HG02852 (cell line): ENCODE results near the gene ADGRF5.

ENCODE experiments used
- ATAC-seq: cut with Tn5 transposase; IDR thresholded peaks from one replicate; pipeline ENCODE4 v1.9.1; 2021; ENCODE audit warnings: mild to moderate bottlenecking, moderate library complexity; ENCODE audit not compliant: unreplicated experiment

ADGRF5 gene

DNA sequence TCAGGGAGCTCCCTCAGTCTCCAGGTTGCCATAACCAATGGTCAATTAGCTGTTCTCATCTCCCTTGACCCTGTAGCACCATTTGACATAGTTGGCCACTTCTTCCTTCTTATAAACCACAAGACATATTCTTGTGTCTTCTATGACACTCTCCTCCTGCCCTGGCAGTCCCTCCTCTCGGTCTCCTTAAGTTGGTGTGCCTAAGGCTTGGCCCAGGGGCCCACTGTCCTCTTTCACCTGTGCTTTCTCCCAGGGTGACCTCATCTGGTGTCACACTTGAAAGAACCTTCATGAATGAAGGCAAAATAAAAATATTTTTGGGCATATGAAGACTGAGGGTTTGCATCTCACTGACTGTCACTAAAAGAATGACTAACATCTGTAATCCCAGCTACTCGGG is 9.7 kb upstream of the ADGRF5 start:
- no peak for ATAC-seq

DNA sequence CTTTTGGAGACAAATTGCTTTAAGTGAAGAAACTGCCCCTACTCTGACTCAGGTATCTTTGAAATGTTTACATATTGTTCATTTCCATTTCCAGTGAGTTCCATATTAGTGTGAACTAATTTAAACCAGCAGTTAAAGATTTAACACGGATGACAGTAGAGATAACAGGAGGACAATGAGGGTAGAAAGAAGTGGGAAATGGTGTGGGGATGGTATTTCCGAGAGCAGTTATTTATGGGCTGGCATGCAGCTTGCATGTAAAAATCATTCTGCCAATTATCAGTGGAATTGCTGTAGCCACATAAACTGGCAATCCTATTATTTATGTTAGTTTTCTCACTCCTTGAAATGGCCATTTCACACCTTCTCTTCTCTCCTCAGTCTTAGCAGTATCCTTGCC is 8.6 kb upstream of the ADGRF5 start:
- ATAC-seq, result no peak

DNA sequence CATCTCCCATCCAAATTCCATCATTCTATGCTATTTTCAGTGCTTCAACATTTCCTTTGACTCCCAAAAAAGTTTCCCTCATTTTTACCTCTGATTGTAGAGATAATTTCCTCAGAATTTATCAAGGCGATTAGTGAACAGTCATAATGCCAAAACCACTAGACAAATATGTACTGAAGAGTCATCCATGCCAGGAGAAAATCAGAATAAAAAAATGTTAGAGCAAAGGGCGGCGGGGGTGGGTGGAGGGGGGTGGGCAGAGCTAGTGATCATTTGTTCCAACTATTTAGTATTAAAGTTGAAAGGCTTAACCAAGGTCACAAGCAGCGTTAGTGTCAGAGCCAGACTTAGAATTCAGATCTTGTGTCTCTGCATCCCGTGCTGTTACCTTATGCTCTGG is 5.3 kb upstream of the ADGRF5 start:
- ATAC-seq, result no peak

DNA sequence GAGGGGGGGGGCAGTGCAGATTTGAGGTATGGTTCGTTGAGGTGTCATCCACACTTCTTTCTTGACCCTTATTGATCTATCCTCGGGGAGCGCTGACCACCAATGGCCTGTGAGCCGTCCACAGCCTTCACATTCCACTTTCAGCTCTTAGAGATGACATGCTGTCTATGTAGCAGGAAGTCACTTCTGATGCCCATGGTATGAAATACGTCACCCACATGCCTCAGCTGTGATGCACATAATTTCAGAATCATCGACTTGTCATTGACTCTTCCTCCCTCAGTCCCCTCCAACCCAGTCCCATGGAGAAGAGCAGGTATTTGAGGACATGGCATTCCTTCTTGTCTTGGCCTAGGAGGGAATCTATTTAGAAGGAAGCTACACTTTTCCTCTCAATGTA is 4.7 kb upstream of the ADGRF5 start:
- ATAC-seq, result no peak

DNA sequence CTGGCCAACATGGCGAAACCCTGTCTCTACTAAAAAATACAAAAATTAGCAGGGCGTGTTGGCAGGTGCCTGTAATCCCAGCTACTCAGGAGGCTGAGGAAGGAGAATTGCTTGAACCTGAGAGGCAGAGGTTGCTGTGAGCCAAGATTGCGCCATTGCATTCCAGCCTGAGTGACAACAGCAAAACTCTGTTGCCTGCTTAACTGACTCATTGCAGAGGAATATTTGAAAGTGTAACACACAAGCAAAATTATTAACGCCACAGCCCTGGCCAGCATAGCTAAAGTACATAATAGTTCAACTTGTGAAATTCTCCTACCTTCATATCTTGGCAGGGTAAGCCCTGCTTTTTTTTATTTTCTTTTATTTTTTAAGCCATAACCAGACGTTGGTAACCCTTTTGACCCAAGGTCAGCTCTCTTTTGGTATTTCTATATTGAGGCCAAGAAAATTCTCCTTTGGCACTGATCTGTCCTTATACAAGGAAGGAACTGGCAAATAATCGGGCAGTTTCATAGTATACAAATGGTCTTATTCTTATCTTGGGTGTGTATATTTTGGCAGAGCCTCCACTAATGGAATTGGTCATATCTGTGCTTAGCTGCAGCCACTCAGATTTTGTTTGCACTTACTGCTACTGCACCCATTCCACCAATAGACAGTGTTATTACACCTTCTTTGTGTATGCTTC is 4.0 kb upstream of the ADGRF5 start:
- ATAC-seq, result no peak

DNA sequence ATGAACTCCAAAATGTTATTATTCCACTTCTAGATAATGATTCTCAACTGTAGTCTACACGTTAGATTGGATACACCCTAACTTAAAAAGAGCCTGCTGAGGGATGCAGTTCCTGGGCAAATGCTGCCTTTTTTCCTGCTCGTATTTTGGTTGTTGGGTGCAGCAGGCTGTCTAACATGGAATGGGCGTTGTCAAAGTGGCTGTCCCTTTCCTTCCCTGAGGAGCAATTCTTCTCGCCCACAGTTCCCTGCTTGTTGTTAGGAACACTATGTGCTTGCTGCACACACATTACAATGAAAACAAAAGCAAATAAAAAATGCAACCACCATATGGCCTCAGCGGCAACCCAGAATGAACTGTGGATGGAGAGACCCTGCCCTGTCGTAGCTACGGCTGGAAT is 1.7 kb upstream of the ADGRF5 start:
- no peak for ATAC-seq

DNA sequence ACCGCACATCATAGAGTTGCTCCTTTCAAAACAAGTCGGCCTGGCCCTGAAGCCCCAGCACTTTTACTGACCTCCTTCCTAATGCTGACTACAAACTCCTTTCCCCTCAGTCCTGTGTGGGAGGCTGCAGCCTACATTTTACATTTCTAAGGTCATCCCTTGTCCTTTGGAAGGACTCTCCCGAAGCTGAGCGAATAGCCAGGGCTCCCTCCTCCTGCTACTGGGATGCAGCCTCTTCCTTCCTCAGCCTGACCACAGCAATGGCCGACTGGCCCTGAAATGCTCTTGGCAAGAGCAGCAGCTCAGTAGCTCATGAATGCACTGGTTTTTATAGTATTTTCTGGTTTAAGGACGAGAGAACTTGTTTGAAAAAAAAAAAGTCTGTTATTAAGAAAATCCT is 679 bp downstream of the ADGRF5 start:
- no peak for ATAC-seq

DNA sequence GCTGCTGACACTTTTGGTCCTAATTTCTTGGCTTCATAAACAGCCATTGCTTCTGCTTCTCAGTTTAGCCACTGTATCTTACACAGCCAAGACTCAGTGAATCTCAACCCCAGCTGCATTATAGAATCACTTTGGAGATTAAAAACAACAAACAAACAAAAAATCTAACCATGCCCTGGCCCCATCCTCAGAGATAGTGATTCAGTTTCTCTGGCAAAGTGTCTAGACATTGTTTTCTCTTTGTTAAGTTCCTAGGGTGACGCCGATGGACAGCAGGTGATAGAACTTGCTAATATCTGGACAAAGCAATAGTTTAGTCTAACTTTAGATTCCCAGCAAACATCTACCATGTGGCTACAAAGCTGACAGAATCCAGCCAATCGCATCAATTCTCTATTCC is 2.9 kb downstream of the ADGRF5 start:
- ATAC-seq, result no peak

DNA sequence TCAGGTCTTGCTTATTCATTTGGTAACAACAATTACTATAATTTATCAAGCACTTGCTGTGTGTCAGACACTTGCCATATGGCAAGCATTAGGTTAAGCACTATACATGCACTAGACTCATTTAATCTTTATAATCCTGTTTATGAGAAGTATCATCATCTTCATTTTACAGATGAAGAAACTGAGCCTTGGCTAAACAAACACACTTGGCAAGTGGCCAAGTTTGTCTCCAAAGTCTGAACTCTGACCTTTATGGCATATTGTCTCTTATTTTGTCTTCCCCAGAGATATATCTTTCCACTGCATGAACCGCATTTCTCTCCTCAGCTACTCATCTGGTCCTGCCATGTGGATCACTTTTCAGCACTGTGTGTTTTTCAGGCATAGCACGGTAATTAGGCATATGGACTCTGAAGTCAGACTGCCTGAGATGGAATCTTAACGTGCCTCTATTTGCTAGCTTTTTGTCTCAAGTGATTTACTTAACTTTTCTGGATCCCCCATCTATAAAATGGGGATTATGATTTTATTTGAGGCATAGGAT is 4.7 kb downstream of the ADGRF5 start:
- no peak for ATAC-seq

DNA sequence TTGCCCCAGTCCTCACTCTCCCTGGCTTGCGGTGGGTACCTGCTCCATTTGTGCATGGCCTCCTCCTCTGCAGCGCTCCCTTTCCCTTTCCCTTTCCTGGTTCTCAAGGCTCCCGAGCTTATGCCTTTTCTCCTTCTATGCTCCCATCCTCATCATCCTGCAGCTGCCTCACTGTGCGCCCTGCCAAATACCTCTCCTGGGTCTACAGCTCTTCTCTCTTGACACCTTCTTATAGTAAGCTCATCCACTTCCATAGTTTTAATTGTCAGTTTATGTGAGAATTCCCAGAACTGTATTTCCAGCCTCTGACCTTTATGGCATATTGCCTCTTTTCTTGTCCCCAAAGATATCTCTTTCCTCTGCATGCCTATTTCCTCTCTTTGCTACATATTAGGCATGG is 5.9 kb downstream of the ADGRF5 start:
- no peak for ATAC-seq

DNA sequence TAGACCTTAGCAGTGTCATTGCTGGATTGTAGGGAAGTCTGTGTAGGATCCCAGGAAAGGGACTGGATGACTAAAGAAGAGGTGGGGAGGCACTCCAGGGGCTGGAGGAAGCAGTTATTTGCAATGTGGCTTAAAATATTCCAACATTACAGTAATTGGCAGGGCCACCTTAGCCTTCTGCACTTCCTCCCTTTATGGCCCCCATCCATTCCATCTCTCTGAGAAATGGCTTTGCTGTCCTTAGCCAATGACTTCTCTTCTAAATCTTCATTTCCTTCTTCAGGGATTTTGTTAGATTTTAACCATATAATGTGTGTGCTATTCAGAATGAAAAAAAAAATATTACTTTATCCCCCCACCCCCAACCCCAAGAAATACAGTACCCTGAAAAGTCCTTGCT is 6.4 kb downstream of the ADGRF5 start:
- no peak for ATAC-seq

DNA sequence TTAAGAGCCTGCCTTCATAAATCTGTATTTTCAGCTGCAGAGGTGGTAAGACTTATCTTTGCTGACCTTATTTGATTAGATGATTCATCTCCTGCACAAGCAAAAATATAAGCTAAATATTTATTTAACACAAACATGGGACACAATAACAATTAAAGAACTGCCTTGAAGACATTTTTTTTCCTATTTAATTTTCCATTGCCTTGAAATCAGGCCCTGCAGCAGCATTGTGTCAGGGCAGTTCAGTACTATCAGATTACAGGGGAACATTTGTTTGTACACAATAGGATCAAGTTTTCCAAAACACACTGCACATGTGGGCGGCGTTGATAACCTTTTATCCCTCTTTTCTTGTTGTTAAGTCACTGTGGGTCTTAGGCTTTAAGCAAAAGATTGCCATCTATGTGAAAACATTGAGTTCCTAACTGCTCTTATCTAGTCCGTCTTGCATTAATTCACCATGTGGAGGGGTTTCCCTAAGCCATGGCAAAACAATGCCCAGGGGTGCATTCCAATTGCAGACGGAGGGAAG is 7.4 kb downstream of the ADGRF5 start:
- no peak for ATAC-seq

DNA sequence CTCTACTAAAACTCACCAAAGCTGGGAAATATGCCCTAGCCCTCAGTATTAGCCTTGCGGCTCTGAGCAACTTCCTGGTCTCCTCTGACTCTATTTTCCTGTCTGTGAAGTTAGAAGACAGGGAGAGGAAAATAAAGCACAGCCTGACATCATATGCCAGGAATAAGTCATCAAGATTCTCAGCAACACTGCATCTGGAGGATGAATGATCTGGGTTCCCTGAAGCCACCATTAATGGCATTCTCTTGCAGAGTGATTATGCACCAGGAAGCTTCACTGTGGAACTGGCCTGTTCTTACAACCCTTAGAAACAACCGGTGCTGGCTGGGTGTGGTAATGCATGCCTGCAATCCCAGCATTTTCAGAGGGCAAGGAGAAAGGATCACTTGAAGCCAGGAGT is 12.4 kb downstream of the ADGRF5 start:
- no peak for ATAC-seq

DNA sequence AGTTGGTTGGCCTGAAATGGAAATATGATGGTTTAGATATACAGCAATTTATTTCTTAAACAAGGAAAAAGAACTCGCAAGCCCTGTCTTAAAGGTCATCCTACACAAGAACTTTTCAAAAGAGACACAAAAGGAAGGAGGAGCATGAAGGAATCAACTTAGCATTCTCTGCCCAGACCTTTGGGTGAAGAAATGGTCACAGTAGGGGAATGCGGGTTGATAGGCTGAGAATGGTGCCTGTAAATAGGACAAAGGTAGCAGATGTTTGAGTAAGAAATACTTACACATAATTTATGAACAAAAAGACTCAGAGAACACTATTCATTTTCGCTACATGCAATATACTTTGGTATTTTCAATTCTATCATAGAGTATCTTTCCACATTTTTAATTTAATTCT is 15.0 kb downstream of the ADGRF5 start:
- no peak for ATAC-seq

DNA sequence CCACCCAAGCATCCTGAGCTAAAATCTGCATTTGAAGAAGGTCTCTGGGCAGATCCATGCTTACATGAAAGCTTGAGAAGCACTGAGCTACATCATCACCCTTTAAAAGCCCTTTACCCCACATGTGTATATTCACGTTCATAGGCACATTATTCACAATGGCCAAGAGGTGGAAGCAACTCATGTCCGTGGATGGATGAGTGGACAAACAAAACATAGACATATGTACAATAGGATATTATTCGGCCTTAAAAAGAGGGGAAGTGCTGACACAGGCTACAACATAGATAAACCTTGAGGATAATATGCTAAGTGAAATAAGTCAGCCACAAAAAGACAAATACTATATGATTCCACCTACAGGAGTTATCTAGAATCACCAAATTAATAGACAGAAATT is 17.6 kb downstream of the ADGRF5 start:
- no peak for ATAC-seq

DNA sequence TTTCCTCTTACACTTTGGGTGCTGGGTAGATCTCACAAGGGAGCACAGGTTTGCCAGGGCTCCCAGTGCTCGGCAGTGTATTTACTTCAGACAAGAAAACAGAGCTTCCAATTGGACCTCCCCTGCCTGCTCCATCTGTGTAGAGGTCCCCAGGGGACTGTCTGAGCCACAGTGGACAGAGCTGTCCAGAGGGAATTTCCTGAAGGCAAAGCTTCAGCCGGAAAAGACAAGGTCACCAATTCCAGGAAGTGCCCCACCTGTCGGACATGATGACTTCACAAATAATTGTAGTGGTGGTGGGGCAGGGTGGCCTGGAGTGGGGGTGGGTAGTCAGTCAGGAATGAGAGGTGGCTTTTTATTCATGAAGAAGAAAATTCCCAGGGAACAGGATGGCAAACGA is 18.6 kb downstream of the ADGRF5 start:
- ATAC-seq, result no peak

DNA sequence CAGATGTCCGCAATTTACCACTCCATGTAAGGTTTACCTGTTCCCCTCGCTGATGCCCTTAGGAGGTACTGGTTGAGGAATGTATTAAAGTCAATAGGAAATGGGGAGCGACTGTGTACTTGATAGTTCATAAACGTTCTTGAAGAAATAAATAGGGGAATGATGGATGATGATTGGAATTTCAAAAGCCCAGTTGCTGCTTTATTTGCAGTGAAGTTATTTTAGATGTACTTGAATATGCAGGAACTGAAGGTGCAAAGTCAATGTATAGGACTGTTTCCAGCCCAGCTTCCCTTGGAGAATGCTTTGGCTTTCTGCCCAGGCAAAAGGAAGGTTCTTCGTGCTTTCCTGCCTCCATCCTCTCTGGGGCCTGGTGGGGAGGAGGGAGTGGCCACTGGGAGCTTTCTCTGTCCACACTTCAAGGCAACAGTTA is 19.8 kb downstream of the ADGRF5 start:
- ATAC-seq, result no peak

DNA sequence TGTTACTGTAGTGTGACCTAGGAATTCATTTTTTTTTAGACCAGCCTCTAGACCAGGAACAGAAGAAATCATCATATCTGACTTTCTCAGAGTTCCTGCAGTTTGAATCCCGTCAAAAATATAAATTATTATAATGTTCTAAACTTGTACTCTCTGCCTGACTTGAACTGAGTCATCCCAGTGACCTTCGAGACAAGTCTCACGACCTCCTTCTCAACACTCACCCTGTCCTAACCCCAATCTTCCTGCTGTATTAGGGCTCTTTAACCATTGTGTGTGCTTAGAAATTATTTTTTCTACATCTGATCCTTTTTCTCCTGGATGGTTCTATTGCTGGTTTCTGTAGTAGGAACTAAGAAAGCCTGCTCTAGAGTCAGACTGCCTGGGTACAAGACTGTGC is 21.5 kb downstream of the ADGRF5 start:
- no peak for ATAC-seq

DNA sequence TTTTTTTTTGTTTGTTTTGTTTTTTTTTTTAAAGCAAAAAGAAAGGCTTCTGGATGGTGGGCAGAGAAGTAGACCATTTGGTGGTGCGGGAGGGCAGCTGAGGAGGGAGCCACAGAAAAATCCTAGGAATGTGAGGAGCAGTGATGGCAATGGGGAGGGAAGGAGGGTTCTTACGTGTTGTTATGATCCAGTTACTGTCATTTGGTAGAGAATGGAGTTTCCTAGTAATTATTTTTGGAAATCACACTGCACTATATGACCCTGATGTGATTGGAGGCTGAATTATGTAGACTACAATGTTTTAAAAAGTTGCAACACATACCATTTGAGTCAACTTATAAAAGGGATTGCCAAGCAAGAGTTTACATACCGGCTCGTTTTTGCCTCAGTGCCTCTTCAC is 22.1 kb downstream of the ADGRF5 start:
- ATAC-seq, result no peak

DNA sequence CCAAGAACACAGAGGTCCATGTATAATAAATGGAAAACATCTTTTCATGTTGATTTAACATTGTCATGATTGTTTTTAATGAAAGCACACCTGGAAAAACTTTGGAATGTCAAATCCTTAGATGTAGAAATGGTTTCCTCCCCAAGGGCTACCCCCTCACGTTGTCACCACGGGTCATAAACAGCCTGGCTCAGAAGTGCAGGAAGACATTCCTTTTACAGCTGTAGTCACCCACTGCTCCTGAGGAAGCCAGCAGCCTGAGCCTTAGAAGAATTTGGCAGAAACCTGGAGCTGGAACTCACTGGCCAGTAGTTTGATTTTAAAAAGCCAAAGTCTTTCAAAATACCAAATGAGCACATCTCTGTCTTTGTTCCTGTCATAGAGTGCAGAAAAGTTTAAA is 23.7 kb downstream of the ADGRF5 start:
- ATAC-seq, result no peak

DNA sequence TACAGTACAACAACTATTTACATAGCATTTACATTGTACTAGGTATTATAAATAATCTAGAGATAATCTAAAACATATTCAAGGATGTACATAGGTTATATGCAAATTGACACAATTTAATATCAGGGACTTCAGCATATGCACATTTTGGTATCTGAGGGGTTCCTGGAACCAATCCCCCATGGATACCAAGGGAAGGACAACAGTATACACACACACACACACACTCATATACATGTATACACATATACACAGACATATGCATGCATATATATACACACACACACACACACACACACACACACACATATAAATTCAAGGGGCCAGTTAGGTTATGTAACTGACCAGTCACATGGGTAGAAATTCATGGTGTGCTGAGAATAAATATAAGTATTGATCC is 24.9 kb downstream of the ADGRF5 start:
- no peak for ATAC-seq

DNA sequence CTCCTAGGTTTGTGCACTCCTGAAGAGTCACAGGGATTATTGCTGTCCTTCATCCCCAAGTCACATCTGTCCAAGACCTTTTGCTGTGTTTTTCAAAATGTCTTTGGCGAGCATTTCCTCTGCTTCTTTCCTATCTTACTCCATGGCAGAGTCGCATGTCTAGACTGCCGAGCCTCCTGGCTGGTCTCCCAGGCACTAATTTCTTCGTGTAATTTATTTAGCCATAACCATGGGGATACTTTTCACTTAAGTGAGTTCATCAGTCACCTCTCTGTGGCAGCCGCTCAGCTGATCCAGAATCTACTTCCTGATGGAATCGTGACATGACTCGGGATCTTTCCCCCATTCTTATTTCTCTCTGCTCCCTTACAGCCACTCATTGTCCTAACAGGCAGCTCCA is 25.8 kb downstream of the ADGRF5 start:
- no peak for ATAC-seq

DNA sequence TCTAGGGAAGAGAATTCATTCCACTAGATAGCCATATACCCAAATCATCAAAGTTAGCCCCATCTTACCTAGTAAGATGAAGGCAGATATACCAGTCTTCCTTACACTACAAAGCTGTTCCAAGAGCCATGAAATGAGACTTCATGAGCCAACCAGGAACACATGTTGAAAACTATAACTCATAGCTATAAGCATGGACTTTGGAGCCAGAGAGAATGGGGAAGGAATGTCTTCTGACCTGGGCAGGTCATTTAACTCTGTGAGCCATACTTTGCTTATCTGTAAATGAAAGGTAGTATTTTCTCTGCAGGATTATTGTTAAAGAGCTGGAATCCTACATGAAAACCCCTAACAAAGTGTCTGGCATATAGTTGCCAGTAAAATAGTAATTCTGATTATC is 27.3 kb downstream of the ADGRF5 start:
- ATAC-seq, result no peak
